Tibial nerve (tissue), 4 donors: ENCODE measurements around the gene KRT82.

Experiments used
- CTCF ChIP-seq, 5 experiments: fragments of 200-600 bp in 3 of 5; fragments of 450-650 bp in 2 of 5; sonication (generic) in 3 of 5; IDR thresholded peaks; one replicate each; pipeline ENCODE4 v1.5.1; 2016 to 2019; ENCODE audit warnings: antibody characterized with exemption in 5 of 5, mild to moderate bottlenecking in 3 of 5, moderate library complexity in 2 of 5
- EP300 ChIP-seq, 2 donors: sonication (generic); formaldehyde crosslinking; IDR thresholded peaks; one replicate each; pipeline ENCODE4 v1.6.1; 2017; ENCODE audit warnings: antibody characterized with exemption in 2 of 2, mild to moderate bottlenecking in 1 of 2

- TF ChIP-seq CTCF (IDR thresholded peaks at IDR 0.05) (no peak), EP300 (IDR thresholded peaks at IDR 0.05) (no peak)
These were observed 28.1 kb upstream of the KRT82 start, which contains the start of gene KRT75 for GRCh38 chr12:52434081-52434733.
